ENCODE measurements around the gene MARCHF3.
"Not testable (repeated sequence)": the region's sequence is repeated elsewhere in the genome, so short reads cannot be mapped to it uniquely, and the experiment has no call there.

Gene MARCHF3

DNA sequence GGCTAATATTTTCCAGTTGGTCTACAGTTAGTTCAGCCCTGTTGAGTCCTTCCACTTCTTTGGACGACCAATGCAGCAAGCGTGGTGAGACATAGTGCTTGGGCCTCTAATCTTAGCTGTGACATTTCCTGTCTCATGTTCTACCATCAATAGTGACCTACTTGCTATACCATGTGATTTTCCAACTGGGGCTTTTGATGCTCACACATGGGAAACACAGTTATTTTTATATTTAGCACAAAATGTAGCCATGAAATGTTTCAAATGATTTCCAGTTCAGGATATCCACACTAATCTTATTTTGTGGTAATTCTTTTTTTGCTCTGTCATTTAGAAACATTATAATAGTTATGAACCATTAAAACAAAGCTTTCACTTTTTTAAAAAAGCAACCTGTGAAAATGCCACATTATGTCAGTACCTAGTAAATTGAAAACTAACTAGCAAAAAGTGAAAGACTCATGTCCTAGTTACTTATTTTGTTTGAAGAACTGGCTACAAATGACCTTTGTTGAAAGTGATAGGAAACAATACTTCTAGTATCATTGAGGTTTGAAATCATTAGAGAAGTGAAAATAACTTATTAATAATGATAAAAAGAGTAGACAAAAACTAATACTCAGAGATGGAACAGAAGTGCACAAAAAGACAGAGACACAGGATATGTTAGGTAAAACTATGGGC, 18.3 kb downstream of the MARCHF3 start:
- no peak for DNase-seq (ENCODE audit: low spot score)

DNA sequence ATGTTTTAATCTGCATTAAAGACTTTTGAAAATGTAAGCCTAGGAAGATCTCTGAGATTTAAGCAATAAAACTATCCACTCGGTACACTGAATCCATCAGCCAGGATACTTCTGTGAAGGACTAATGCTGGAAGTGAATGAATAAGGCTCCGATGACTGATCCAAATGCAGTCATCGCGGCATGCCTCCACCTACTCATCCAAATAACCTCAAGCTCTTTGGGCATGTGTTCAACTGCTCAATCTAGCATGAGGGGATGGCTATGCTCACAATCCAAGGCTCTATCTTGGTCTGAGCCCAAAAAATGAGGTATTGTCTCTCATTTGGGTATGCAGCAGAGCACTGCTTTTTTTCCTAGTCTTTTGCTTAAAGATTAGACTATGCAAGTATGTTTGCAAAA, 19.2 kb downstream of the MARCHF3 start:
- peak; percentile 80 for DNase-seq (ENCODE audit: low spot score)

DNA sequence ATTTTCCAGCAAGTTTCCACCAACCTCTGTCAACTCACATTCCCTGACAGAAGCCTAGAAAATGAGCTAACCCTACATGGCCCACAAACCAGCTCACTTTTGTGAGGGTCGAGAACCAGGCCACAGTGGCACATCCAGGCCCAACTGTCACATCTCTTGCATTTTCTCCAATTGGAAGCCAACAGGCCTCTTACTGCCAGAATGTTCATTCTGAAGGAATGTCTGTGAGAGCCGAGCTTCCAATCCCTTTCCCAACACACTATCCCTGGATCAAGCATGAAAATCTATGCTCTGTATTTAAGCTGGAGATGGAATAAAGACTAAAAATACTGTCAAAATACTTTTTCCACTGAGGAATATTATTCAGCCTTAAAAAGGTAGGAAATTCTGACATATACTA, 20.0 kb downstream of the MARCHF3 start:
- DNase-seq (ENCODE audit: low spot score) = peak; percentile 55

DNA sequence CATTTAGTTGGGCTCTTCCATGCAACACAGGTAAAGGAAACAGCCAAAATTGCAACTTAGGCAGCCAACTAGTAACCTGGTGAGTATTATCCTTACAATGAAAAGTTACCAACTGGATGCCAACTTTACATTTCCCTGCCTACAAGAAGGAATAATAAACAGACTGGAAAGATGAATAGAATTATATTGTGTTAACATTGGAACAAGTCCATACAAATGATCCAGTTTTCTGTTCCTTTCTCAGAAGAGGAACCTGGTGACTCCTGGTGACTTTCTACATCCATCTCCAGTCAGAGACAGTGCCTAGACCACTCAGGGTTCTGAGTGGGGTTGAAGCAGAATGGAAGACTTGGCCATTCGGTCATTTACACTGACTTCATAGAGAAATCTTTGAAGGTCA, 20.6 kb downstream of the MARCHF3 start:
- DNase-seq (ENCODE audit: low spot score) = no peak

DNA sequence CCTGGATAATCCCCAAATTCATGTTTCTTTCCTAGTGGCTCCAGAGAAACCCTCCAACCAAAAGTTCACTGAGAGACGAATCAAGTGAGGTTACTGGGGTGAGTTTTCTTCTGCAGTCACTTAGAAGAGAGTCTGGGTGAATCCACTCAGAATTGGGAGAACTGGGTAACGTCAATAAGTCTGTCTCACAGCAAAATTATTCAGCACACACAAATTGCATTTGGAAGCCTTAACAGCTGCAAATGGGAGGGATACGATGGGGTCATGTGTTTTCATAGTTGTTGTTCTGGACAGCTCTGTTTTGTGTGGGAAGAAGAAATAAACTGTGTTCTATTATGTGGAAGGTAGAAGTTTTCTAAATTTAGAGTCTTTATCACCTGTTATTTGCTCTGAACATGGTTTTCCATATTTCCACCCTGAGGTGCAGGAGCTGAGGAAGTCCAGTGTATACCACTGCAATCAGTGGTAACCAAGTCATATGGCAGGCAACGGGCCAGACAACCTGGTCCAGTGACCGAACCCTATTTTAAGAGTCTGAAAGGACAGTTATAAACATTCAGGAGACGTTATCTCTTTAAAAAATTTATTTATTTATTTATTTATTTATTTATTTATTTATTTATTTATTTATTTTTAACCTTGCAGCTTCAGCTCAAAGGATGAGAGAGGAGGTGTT, 21.9 kb downstream of the MARCHF3 start:
- no peak for DNase-seq (ENCODE audit: low spot score)

DNA sequence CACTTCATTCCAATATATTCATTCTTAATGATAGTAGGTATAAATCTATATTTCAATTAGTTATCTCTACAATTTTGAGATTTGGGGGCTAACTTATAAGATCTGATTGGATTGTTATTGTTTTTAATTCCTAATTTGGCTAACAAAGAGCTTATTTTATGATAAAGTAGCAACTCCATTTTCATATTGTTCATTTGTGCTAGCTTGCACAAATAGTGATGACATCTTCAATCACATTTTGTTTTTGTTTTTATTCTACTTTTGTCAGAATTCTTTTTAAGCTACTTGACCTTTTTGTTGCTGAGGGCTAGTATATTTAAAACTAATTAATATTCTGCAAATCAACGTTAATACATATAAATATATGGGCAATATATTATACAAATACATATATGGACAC, 22.8 kb downstream of the MARCHF3 start:
- no peak for DNase-seq (ENCODE audit: low spot score)

DNA sequence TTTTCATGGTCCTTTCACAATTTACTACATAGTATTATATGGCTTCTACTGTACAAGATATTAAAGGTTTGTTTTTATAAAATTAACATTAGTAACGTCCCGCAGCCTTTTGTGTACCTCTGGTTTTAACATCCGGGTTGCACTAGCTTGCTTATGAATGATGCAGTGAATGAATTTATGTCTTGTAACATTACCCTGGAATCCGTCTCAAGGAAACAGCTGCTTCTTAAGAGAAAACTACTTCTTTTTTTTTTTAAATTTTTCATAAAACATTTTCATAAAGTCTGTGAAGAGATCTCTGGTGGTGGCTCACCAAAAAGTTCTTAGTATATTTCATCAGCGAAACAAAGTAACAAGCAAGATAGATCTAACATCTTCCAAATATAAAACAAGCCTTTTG, 23.6 kb downstream of the MARCHF3 start:
- DNase-seq (ENCODE audit: low spot score) = no peak

DNA sequence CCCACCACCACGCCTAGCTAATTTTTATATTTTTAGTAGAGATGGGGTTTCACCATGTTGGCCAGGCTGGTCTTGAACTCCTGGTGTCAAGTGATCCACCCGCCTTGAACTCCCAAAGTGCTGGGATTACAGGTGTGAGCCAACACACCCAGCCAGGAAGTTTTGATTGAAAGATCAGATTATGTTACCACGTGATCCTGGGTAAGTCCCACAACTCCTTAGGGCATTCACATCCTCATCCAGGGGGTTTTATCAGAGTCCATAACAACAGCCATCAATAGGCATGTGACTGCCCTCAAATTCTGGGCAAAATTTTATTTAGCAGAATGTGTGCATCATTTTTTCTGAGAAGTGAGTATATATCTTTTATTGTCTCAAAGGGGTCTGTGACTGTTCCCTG, 25.1 kb downstream of the MARCHF3 start:
- DNase-seq (ENCODE audit: low spot score) = not testable (repeated sequence)

DNA sequence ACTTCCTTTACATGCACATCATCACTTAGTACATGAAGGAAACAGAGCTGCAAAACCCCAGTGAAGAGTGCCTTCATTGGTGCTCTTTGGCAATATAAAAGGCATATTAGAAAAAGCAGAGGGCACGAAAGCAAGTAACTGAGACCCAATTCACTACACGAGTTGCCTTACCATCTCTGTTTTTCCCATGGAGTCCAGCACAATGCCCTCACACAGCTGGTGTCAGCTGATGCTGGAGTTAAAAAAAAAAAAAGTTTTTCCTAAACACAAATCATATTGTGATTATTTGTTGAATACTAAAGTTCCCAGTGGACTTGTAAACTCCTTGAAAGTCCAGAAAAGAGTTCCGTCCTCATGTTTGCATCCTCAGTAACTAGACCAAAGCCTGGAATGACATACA, 25.6 kb downstream of the MARCHF3 start:
- no peak for DNase-seq (ENCODE audit: low spot score)

DNA sequence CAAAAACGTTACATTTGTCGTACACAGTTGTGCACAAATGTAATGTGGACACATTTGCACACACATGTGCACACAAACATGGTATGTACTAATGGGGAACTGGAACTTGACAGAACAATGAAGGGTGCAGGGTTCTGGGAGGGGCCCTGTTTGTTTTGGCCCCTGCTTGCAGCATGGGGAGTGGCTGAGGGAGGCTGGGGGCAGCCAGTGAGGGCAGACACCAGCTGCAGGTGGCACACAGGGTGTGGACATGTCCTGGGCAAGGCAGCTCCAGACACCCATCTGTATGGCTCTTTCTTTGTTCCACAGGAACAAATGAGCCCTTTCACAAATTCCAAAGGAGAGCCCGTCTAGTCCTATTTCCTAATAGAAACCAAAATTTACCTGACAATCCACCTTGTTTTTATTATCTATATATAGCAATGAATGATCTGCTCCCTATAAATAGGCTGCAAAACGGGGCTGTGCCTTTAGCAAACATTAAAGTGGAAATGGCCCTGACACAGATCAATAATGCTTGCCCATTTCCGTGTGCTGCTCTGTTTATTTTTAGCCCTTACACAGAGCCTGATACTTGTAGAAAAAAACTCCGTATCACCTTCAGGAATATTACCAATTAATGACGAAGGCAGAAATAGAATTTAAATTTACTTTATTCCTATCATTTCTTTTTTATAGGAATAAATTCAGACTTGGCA, 26.4 kb downstream of the MARCHF3 start:
- DNase-seq (ENCODE audit: low spot score) = no peak

DNA sequence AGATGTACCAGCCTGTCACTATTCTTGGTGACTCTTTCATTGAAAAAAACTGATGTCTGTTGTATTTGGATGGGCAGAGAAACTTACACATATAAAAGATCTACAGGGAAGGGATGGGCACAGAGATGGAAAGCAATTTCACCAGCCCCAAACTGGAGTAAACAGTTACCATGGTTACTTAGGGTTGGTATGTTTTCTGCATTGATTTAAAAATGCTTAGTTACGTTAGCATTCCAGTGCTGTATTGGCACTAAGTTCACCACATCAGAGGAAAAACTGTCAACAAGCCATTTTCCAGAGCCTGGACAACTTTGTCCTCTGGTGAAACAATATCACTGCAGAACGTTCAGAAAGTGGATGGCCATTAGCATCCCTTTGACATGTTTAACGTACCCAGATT, 28.0 kb downstream of the MARCHF3 start:
- DNase-seq (ENCODE audit: low spot score) = peak; percentile 56

DNA sequence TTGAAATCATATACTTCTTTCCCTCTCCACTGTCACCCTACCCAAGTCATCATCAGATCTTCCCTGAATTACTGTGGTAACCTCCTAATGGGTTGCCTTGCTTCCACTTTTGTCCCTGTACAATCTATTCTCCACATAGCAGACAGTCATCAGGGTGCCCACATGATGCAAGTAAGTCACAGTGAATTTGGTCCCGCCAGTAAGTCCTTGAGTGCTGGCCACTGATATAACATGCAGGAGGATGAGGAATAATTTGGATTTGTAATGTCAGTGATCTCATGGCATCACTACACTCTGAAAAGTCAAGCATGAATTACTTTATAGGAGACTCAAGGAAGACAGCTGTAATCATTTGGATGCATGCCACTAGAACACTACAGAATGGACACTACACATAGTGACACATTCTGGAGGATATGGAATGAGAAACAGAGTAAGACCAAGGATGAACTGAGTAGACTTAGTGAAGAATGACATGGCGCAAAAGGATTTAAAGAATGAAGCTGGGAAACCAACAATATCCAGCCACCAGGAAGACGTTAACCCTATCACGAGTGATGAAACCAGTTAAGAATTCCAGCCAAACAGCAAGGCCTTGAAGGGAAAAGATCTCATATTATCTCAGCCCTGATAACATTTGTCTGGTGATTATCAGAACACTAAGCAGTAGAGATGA, 28.6 kb downstream of the MARCHF3 start:
- DNase-seq (ENCODE audit: low spot score) = peak; percentile 77

DNA sequence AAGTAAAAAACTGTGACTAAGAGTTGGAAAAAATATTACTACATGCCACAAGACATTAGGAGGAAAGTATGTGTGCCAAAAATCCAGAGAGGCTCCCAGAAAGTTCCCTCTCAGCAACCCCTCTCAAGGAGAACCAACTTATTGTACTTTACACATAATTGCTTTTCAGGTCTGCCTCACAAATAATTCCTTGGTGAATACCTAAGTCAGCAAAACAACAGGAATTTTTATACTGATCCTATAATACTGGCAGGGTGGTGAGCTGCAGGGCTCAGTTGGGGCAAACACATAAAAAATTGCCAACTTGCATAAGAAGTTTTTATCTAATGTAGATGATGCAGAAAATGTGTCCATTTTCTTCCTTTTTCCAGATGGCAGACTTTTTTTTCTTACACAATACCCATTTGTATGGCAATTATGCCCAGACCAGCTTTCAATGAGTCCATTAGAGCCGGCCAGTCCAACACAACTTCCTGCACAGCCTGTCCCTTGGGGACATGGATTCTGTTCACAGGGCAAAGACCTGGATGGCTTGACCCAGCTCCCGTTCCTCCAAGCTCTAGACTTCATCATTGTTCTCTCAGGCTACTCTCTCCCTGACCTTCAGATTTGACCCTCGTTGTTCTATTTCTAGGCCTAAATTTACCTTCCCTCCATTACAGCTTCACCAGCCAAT, 31.3 kb downstream of the MARCHF3 start:
- peak; percentile 14 for DNase-seq (ENCODE audit: low spot score)

DNA sequence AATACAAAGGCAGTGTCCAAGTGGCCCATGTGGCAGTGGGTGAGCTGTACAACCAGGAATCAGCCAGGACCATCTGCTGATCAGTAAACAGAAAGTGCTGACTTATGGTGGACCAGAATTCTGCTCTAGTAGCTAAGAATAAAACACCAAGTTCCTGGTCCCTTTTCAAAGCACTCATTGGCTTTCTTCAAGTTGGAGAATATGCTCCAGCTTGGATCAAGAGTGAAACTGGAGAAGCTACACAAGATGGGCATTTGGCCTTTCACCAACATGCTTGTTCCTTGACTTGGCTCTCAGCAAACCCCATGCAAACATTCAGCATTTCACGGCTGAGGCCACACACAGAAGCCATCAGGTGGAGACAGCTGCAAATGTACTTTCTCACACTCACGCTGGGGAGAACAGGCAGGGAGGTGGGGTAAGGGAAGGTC, 32.1 kb downstream of the MARCHF3 start:
- no peak for DNase-seq (ENCODE audit: low spot score)

DNA sequence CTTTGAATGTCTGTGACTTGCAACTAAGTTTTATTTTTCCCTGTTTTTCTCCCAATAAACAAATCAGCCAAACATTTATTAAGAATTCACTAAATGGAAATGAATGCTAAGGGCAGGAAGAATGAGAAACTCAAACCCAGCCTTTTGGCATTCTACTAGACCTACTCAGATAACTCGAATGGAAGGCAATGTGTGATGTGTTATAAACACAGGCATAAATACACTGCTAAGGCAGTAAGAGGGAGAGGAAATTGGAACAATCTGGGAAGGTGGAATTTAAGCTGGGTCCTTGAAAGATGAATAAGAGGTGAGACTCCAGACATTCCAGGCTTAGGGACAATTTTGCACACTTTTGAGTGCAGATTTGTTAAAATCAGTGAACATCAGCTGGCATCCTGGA, 34.7 kb downstream of the MARCHF3 start:
- no peak for DNase-seq (ENCODE audit: low spot score)

DNA sequence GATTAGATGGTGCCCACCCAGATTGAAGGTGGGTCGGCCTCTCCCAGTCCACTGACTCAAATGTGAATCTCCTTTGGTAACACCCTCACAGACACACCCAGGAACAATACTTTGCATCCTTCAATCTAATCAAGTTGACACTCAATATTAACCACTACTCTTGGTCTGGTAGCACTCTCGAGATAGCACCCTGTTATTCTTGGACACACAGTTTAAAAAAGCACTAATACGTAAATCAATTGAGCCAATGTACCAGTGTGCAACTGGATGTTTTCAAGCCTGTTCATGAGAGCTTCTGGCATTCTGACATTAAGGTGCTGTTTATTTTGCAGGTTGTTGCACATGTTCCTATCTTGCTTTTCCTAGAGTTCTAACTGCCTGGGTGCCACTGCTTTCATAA, 35.3 kb downstream of the MARCHF3 start:
- no peak for DNase-seq (ENCODE audit: low spot score)

DNA sequence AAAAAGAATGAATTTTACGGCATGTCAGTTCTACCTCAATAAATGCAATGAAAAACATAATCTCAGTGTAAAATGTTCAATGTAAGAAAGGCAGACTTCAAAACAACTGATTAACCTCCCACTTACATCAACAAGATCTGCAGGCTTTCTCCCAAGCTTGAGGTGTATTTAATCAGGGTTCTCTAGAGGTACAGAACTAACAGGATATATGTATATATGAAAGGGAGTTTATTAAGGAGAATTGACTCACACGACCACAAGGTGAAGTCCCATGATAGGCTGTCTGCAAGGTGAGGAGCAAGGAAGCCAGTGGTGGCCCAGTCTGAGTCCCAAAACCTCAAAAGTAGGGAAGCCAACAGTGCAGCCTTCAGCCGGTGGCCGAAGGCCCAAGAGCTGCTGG, 35.9 kb downstream of the MARCHF3 start:
- no peak for DNase-seq (ENCODE audit: low spot score)

DNA sequence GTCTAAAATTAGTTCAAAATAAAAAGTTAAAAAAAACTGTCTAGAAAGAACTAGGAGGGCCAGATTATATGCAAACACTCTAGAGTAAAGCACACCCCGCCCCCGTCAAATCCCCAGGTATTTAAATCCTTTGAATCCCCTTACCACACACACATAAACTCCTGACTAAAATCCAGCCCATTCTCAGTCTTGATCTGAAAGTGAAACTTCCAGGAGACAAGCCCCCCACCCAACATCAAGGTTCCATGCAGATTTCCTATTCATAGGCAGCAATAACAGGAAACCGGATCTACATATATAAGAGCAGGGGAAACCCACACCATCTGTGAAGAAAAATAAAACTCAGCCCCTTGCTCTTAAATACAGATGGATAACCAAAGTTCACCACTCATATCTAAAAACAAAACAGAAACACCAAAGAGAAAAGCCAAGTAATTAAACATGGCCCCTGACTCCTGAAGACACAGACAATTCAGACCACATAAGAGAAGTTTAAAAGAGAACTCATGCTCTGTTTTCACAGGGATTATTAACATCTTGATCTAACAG, 42.3 kb downstream of the MARCHF3 start:
- no peak for DNase-seq (ENCODE audit: low spot score)

DNA sequence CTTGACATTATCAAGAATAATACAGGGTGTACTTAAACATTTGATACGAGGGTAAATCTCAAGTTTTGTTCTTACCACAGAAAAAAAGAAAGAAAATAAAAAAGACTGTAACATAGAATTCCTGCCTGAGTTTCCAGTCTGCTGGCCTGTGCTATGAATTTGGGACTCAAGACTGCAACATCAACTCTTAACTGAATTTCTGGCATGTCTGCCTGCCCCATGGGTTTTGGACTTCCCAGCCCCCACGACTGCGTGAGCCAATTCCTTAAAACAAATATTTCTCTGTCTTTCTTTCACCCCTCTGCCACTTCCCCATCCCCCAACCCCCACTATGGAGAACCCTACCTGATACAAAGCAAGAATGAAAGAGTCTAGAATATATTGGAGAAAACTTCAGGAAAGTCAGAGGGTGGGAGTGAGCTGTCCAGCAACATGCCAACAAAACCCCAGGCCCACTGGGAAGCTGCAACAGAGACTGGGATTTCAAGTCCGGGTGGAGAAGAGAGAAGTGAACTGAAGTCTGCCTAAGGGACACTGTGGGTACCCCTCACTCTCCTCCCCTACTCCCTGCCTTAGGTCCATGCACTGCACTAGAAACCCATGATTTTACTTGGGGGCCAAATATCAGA, 43.0 kb downstream of the MARCHF3 start:
- DNase-seq (ENCODE audit: low spot score) = no peak

DNA sequence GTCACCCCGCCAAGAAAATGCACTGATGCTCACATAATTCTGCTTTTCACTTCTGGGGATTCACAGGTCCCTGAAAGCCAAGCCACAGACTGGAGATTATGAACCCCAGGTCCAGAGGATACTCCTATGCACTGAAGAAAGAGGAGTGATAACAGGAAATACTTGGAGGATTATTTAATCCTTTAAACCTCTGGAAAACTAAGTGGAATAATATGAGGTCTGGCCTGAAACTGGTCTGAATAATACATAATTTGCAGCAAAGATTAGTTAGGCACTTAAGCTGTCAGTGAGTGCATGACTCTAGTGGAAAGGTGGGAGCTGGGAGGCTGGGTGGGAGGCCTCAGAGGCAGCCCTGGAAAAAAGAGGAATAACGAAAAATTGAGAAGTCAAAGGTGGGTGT, 45.7 kb downstream of the MARCHF3 start:
- DNase-seq (ENCODE audit: low spot score) = peak; percentile 35

DNA sequence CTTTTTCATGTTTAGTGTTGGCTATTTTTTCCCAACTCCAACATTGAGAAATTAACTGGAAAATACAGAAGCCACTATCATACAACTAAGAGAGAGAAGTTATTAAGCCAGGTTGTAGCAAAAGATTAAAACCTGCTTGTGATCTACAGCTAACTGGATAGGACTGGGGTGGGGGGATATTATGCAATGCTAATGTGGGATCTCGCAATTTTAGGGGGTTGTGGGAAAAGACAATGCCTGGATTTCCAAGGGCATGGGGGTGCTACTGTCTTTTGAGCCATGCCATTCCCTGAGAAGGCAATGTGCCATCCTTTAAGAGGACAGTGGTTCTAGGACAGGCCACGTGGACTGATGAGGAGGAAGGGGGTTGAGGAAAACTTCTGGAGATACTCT, 46.5 kb downstream of the MARCHF3 start:
- DNase-seq (ENCODE audit: low spot score) = no peak
